ENCODE data around the gene LRRC70.

DNA sequence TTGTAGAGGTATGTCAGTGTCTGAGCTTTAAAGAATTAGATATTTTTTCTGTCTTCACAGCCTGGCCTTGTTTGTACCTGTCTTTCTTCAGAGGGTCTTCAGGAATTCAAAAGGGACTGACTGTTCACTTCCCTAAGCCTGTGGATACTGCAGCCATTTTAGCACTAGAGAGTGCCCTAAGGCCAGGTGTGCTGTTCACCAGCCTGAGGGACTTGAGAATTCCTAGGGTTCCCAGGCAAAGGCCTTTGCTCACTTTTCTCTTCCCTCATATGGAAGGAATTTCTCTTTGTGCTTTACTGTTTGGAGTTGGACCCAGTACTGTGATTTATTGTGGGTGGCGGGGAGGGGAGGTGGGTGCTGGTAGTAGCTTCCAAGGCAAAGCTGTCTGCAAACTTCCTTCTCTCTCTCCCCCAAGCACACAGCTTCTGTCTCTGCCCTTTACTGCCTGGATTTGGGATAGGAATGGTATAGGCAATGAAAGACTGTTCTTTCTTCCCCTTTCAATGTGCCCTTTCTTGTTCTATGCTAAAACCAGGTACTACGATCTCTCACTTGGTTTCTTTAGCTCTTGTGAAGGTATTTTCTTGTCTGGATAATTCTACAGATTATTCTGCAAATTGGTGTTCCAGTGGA lies 9.7 kb upstream of the LRRC70 start:
- TF ChIP-seq, protein P1, sequence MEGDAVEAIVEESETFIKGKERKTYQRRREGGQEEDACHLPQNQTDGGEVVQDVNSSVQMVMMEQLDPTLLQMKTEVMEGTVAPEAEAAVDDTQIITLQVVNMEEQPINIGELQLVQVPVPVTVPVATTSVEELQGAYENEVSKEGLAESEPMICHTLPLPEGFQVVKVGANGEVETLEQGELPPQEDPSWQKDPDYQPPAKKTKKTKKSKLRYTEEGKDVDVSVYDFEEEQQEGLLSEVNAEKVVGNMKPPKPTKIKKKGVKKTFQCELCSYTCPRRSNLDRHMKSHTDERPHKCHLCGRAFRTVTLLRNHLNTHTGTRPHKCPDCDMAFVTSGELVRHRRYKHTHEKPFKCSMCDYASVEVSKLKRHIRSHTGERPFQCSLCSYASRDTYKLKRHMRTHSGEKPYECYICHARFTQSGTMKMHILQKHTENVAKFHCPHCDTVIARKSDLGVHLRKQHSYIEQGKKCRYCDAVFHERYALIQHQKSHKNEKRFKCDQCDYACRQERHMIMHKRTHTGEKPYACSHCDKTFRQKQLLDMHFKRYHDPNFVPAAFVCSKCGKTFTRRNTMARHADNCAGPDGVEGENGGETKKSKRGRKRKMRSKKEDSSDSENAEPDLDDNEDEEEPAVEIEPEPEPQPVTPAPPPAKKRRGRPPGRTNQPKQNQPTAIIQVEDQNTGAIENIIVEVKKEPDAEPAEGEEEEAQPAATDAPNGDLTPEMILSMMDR (IDR thresholded peaks at IDR 0.05): no peak
- TF ChIP-seq POLR2A (IDR thresholded peaks at IDR 0.05): no peak

Data from adrenal gland (tissue), 5 donors.